NCI-H226 (cell line): ENCODE data around the gene RAMP1.

ENCODE experiments used
- DNase-seq: peaks from one replicate; pipeline ENCODE4 v3.0.0-alpha.2; 2015

The RAMP1 gene

GRCh38 chr2:237956402-237956736, 96.9 kb downstream of the RAMP1 start:
- DNase-seq, result no peak

DNA sequence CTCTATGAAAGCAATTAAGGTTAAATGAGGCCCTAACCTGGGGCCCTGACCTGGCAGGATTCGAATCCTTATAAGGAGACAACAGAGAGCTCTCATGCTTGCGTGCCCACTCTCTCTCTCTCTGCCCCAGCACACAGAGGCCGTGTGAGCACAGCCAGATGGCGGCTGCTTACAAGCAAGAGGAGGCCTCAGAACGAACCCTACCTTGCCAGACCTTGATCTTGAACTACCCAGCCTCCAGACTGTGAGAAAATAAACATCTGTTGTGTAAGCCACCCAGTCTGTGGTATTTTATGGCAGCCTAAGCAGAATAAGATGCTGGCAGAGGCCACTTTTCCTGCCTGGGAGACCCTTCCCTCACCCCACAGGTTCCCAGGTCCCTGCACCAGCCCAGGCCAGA, 102.2 kb downstream of the RAMP1 start:
- DNase-seq, result no peak
